ENCODE measurements around the gene OSBPL10.

OSBPL10 gene

GRCh38 chr3:31958701-31959152 is 22.3 kb downstream of the OSBPL10 start:
- no peak for DNase-seq (ENCODE audit: low read depth, low spot score)

GRCh38 chr3:31957106-31957505 is 24.0 kb downstream of the OSBPL10 start:
- no peak for DNase-seq (ENCODE audit: low read depth, low spot score)

GRCh38 chr3:31955581-31955980 is 25.5 kb downstream of the OSBPL10 start:
- DNase-seq (ENCODE audit: low read depth, low spot score) = no peak

GRCh38 chr3:31953636-31954035 is 27.4 kb downstream of the OSBPL10 start:
- DNase-seq (ENCODE audit: low read depth, low spot score) = no peak

- DNase-seq (ENCODE audit: low read depth, low spot score) = no peak
These were observed 28.0 kb downstream of the OSBPL10 start for GRCh38 chr3:31953091-31953490.

- DNase-seq (ENCODE audit: low read depth, low spot score) = no peak
These were observed 28.9 kb downstream of the OSBPL10 start for GRCh38 chr3:31952205-31952604.

- DNase-seq (ENCODE audit: low read depth, low spot score) = no peak
These were observed 32.8 kb downstream of the OSBPL10 start for GRCh38 chr3:31948280-31948679.

- no peak for DNase-seq (ENCODE audit: low read depth, low spot score)
These were observed 33.4 kb downstream of the OSBPL10 start for GRCh38 chr3:31947671-31948091.

- DNase-seq (ENCODE audit: low read depth, low spot score) = no peak
These were observed 33.9 kb downstream of the OSBPL10 start for GRCh38 chr3:31947162-31947561.

GRCh38 chr3:31946484-31947081 is 34.5 kb downstream of the OSBPL10 start:
- DNase-seq (ENCODE audit: low read depth, low spot score) = no peak

GRCh38 chr3:31945738-31946052 is 35.4 kb downstream of the OSBPL10 start:
- DNase-seq (ENCODE audit: low read depth, low spot score) = no peak

- DNase-seq (ENCODE audit: low read depth, low spot score) = no peak
These were observed 38.0 kb downstream of the OSBPL10 start for GRCh38 chr3:31943041-31943440.

GRCh38 chr3:31942446-31942845 is 38.6 kb downstream of the OSBPL10 start:
- no peak for DNase-seq (ENCODE audit: low read depth, low spot score)

- DNase-seq (ENCODE audit: low read depth, low spot score) = no peak
These were observed 43.8 kb downstream of the OSBPL10 start for GRCh38 chr3:31937225-31937624.

GRCh38 chr3:31936420-31937060 is 44.5 kb downstream of the OSBPL10 start:
- no peak for DNase-seq (ENCODE audit: low read depth, low spot score)

- DNase-seq (ENCODE audit: low read depth, low spot score) = no peak
These were observed 46.2 kb downstream of the OSBPL10 start for GRCh38 chr3:31934866-31935265.

GRCh38 chr3:31934018-31934417 is 47.0 kb downstream of the OSBPL10 start:
- no peak for DNase-seq (ENCODE audit: low read depth, low spot score)

- no peak for DNase-seq (ENCODE audit: low read depth, low spot score)
These were observed 48.1 kb downstream of the OSBPL10 start for GRCh38 chr3:31932990-31933389.

- no peak for DNase-seq (ENCODE audit: low read depth, low spot score)
These were observed 51.1 kb downstream of the OSBPL10 start for GRCh38 chr3:31929826-31930502.

GRCh38 chr3:31927811-31928210 is 53.3 kb downstream of the OSBPL10 start:
- no peak for DNase-seq (ENCODE audit: low read depth, low spot score)

GRCh38 chr3:31926543-31926942 is 54.5 kb downstream of the OSBPL10 start:
- no peak for DNase-seq (ENCODE audit: low read depth, low spot score)

- DNase-seq (ENCODE audit: low read depth, low spot score) = no peak
These were observed 55.8 kb downstream of the OSBPL10 start for GRCh38 chr3:31925271-31925630.

GRCh38 chr3:31924610-31925270 is 56.3 kb downstream of the OSBPL10 start:
- DNase-seq (ENCODE audit: low read depth, low spot score) = no peak
